ENCODE data around the gene XRCC4.

XRCC4 gene

DNA sequence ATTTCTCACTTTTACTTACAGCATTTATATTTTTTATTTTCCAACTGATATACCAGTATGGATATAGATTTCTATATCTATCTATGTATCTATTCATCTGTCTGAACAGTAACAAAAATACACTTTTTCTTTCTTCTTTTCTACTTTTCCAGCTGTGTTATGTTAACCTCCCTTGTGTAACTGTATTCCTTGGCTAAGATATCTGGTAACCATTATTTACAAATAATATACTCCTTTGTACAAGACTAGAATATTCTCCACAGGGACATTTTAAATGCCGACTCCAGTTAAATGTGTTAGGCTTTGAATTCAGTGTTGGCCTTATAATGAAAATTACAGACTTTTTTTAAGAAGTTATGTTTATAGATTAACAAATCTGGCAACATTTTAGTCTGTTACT, 168.7 kb downstream of the XRCC4 start:
- Histone ChIP-seq H3K4me1 (ENCODE audit: control insufficient read depth in 2 of 2, insufficient read depth in 1 of 2, low read depth in 1 of 2, low read length in 2 of 2) (peaks cover 0 to 2% of the 10 kb centered on the region in 2 donors), H3K18ac (ENCODE audit: low read length) (no peak overlapping the region), H4K91ac (ENCODE audit: low read depth, low read length, poor library complexity) (no peak overlapping the region), H3K4me3 (ENCODE audit: low read length in 2 of 2) (no peak overlapping the region), H3K4ac (ENCODE audit: low read length) (no peak overlapping the region), H4K8ac (ENCODE audit: low read depth, low read length) (no peak overlapping the region), H3K36me3 (replicated peaks in 1 of 2; ENCODE audit: control insufficient read depth in 2 of 2, insufficient read depth in 2 of 2, low read length in 2 of 2) (no peaks in the 10 kb centered on the region), H2BK120ac (ENCODE audit: low read depth, low read length) (no peak overlapping the region), H2AFZ (ENCODE audit: low read length) (no peak overlapping the region), H3K4me2 (ENCODE audit: insufficient read depth, low read length, poor library complexity, severe bottlenecking) (no peak overlapping the region), H2BK5ac (ENCODE audit: low read length) (no peak overlapping the region), H2BK15ac (ENCODE audit: low read length) (no peak overlapping the region), H3K23ac (ENCODE audit: low read depth, low read length, poor library complexity) (no peak overlapping the region), H3K27me3 (ENCODE audit: control insufficient read depth in 3 of 3, insufficient read depth in 3 of 3, low read depth in 1 of 3, low read length in 3 of 3) (no peaks in the 10 kb centered on the region), H2AK5ac (ENCODE audit: low read depth, low read length) (no peak overlapping the region), H3K9ac (ENCODE audit: low read depth, low read length, poor library complexity) (no peak overlapping the region), H3K79me1 (ENCODE audit: low read depth, low read length) (no peaks in the 10 kb centered on the region), H3K9me3 (replicated peaks in 1 of 2; ENCODE audit: control insufficient read depth in 2 of 2, insufficient read depth in 1 of 2, low read depth in 1 of 2, low read length in 2 of 2) (no peaks in the 10 kb centered on the region), H3K27ac (replicated peaks; ENCODE audit: low read length) (no peak overlapping the region), H3K14ac (ENCODE audit: low read length) (no peak overlapping the region), H2BK12ac (ENCODE audit: low read length) (no peak overlapping the region)
- no peak for DNase-seq (ENCODE audit: low spot score)
- WGBS, 2 donors (ENCODE audit: extremely low coverage in 2 of 2, insufficient read length in 2 of 2, insufficient replicate concordance in 1 of 2) = no CpG with 5 or more reads among the region's 1 CpG

DNA sequence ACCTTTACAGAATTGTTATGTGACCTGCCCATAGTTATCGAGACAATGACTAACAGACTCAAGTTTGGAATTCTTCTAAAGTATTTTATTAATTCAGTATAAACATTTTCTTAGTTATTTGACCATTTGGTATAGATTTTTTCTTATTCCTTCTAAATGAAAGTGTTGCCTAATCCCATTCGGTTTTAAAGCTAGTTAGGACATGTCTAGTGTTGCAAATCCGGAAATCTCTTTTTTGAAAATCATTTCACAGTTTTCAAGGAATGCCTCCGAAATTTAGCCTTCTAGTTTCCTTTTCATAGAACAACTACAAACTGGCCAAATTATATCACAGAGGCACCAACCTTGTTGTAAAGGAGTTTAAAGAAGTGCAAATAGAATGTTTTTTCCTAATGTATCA, 171.8 kb downstream of the XRCC4 start:
- H3K79me1 ChIP-seq (ENCODE audit: low read depth, low read length) = no peaks in the 10 kb centered on the region
- H3K4me2 ChIP-seq (ENCODE audit: insufficient read depth, low read length, poor library complexity, severe bottlenecking) = no peak overlapping the region
- H2AK5ac ChIP-seq (ENCODE audit: low read depth, low read length) = no peak overlapping the region
- H3K18ac ChIP-seq (ENCODE audit: low read length) = no peak overlapping the region
- no peak overlapping the region for H3K9ac ChIP-seq (ENCODE audit: low read depth, low read length, poor library complexity)
- H3K27me3 ChIP-seq (ENCODE audit: control insufficient read depth in 3 of 3, insufficient read depth in 3 of 3, low read depth in 1 of 3, low read length in 3 of 3) = no peaks in the 10 kb centered on the region
- H2BK120ac ChIP-seq (ENCODE audit: low read depth, low read length) = no peak overlapping the region
- no peak overlapping the region for H3K4me3 ChIP-seq (ENCODE audit: low read length in 2 of 2)
- no CpG with 5 or more reads among the region's 4 CpGs for WGBS, 2 donors (ENCODE audit: extremely low coverage in 2 of 2, insufficient read length in 2 of 2, insufficient replicate concordance in 1 of 2)
- H4K8ac ChIP-seq (ENCODE audit: low read depth, low read length) = no peak overlapping the region
- no peak overlapping the region for H3K14ac ChIP-seq (ENCODE audit: low read length)
- H2BK12ac ChIP-seq (ENCODE audit: low read length) = no peak overlapping the region
- no peak overlapping the region for H2BK5ac ChIP-seq (ENCODE audit: low read length)
- no peaks in the 10 kb centered on the region for H3K9me3 ChIP-seq (replicated peaks in 1 of 2; ENCODE audit: control insufficient read depth in 2 of 2, insufficient read depth in 1 of 2, low read depth in 1 of 2, low read length in 2 of 2)
- no peak overlapping the region for H4K91ac ChIP-seq (ENCODE audit: low read depth, low read length, poor library complexity)
- H3K36me3 ChIP-seq (replicated peaks in 1 of 2; ENCODE audit: control insufficient read depth in 2 of 2, insufficient read depth in 2 of 2, low read length in 2 of 2) = no peaks in the 10 kb centered on the region
- H2BK15ac ChIP-seq (ENCODE audit: low read length) = no peak overlapping the region
- H3K23ac ChIP-seq (ENCODE audit: low read depth, low read length, poor library complexity) = no peak overlapping the region
- no peak for DNase-seq (ENCODE audit: low spot score)
- no peak overlapping the region for H3K4ac ChIP-seq (ENCODE audit: low read length)
- no peak overlapping the region for H2AFZ ChIP-seq (ENCODE audit: low read length)
- H3K27ac ChIP-seq (replicated peaks; ENCODE audit: low read length) = no peak overlapping the region
- H3K4me1 ChIP-seq (ENCODE audit: control insufficient read depth in 2 of 2, insufficient read depth in 1 of 2, low read depth in 1 of 2, low read length in 2 of 2) = peaks cover 0 to 2% of the 10 kb centered on the region in 2 donors

DNA sequence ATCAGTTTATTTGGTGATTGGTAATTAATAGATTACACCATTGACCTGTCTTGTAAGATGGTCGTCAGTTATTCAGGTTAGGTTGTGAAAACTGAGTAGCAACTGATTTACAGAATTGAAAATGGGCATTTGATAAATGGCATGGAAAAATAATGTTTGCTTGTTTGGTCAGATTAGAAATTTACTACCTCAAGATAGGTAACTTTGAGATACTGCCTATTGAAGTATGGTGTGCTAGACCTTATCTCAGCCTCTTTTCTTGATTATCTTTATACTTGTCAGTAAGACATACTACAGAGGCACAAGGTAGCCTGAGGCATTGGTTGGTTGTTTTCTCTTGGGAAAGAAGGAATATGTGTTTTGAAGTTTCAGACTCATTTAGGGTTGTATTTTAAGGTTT, 174.5 kb downstream of the XRCC4 start:
- H3K18ac ChIP-seq (ENCODE audit: low read length) = no peak overlapping the region
- no peak overlapping the region for H4K8ac ChIP-seq (ENCODE audit: low read depth, low read length)
- no peaks in the 10 kb centered on the region for H3K4me1 ChIP-seq (ENCODE audit: control insufficient read depth in 2 of 2, insufficient read depth in 1 of 2, low read depth in 1 of 2, low read length in 2 of 2)
- no peak overlapping the region for H2AK5ac ChIP-seq (ENCODE audit: low read depth, low read length)
- H3K23ac ChIP-seq (ENCODE audit: low read depth, low read length, poor library complexity) = no peak overlapping the region
- no peak overlapping the region for H2BK120ac ChIP-seq (ENCODE audit: low read depth, low read length)
- no peaks in the 10 kb centered on the region for H3K79me1 ChIP-seq (ENCODE audit: low read depth, low read length)
- no peak overlapping the region for H3K4ac ChIP-seq (ENCODE audit: low read length)
- no peaks in the 10 kb centered on the region for H3K27me3 ChIP-seq (ENCODE audit: control insufficient read depth in 3 of 3, insufficient read depth in 3 of 3, low read depth in 1 of 3, low read length in 3 of 3)
- H2AFZ ChIP-seq (ENCODE audit: low read length) = no peak overlapping the region
- no peak overlapping the region for H2BK12ac ChIP-seq (ENCODE audit: low read length)
- no CpG with 5 or more reads among the region's 1 CpG for WGBS, 2 donors (ENCODE audit: extremely low coverage in 2 of 2, insufficient read length in 2 of 2, insufficient replicate concordance in 1 of 2)
- H3K27ac ChIP-seq (replicated peaks; ENCODE audit: low read length) = no peak overlapping the region
- no peaks in the 10 kb centered on the region for H3K9me3 ChIP-seq (replicated peaks in 1 of 2; ENCODE audit: control insufficient read depth in 2 of 2, insufficient read depth in 1 of 2, low read depth in 1 of 2, low read length in 2 of 2)
- no peaks in the 10 kb centered on the region for H3K36me3 ChIP-seq (replicated peaks in 1 of 2; ENCODE audit: control insufficient read depth in 2 of 2, insufficient read depth in 2 of 2, low read length in 2 of 2)
- no peak for DNase-seq (ENCODE audit: low spot score)
- no peak overlapping the region for H2BK15ac ChIP-seq (ENCODE audit: low read length)
- H3K9ac ChIP-seq (ENCODE audit: low read depth, low read length, poor library complexity) = no peak overlapping the region
- no peak overlapping the region for H3K4me2 ChIP-seq (ENCODE audit: insufficient read depth, low read length, poor library complexity, severe bottlenecking)
- no peak overlapping the region for H2BK5ac ChIP-seq (ENCODE audit: low read length)
- H3K4me3 ChIP-seq (ENCODE audit: low read length in 2 of 2) = no peak overlapping the region
- no peak overlapping the region for H4K91ac ChIP-seq (ENCODE audit: low read depth, low read length, poor library complexity)
- no peak overlapping the region for H3K14ac ChIP-seq (ENCODE audit: low read length)

DNA sequence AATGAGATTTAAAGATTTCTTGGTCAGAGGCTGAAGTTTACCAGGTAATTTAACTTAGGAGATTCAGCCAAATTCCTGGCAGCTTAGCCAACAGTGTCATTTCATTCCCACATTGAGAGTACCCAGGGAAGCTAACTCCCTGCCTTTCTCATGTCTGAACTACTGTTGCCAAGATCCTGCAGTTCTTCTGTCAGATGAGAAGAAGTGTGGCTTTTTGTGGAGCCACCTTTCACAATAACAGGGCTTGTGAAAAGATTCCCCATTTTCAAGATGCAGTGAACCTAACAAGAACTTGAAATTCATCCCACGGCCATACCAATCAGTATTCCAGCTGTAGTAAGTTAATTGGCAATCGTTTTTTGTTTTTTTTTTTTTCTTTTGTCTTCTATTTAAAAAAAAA, 176.4 kb downstream of the XRCC4 start:
- Histone ChIP-seq H2AFZ (ENCODE audit: low read length) (no peak overlapping the region), H3K4ac (ENCODE audit: low read length) (no peak overlapping the region), H2BK5ac (ENCODE audit: low read length) (no peak overlapping the region), H3K4me1 (ENCODE audit: control insufficient read depth in 2 of 2, insufficient read depth in 1 of 2, low read depth in 1 of 2, low read length in 2 of 2) (no peaks in the 10 kb centered on the region), H4K91ac (ENCODE audit: low read depth, low read length, poor library complexity) (no peak overlapping the region), H3K4me2 (ENCODE audit: insufficient read depth, low read length, poor library complexity, severe bottlenecking) (no peak overlapping the region), H3K9ac (ENCODE audit: low read depth, low read length, poor library complexity) (no peak overlapping the region), H2BK15ac (ENCODE audit: low read length) (no peak overlapping the region), H2BK12ac (ENCODE audit: low read length) (no peak overlapping the region), H3K9me3 (replicated peaks in 1 of 2; ENCODE audit: control insufficient read depth in 2 of 2, insufficient read depth in 1 of 2, low read depth in 1 of 2, low read length in 2 of 2) (no peaks in the 10 kb centered on the region), H2BK120ac (ENCODE audit: low read depth, low read length) (no peak overlapping the region), H3K4me3 (ENCODE audit: low read length in 2 of 2) (no peak overlapping the region), H3K27me3 (ENCODE audit: control insufficient read depth in 3 of 3, insufficient read depth in 3 of 3, low read depth in 1 of 3, low read length in 3 of 3) (no peaks in the 10 kb centered on the region), H3K14ac (ENCODE audit: low read length) (no peak overlapping the region), H3K18ac (ENCODE audit: low read length) (no peak overlapping the region), H3K27ac (replicated peaks; ENCODE audit: low read length) (no peak overlapping the region), H3K79me1 (ENCODE audit: low read depth, low read length) (no peaks in the 10 kb centered on the region), H4K8ac (ENCODE audit: low read depth, low read length) (no peak overlapping the region), H2AK5ac (ENCODE audit: low read depth, low read length) (no peak overlapping the region), H3K23ac (ENCODE audit: low read depth, low read length, poor library complexity) (no peak overlapping the region), H3K36me3 (replicated peaks in 1 of 2; ENCODE audit: control insufficient read depth in 2 of 2, insufficient read depth in 2 of 2, low read length in 2 of 2) (no peaks in the 10 kb centered on the region)
- WGBS, 2 donors (ENCODE audit: extremely low coverage in 2 of 2, insufficient read length in 2 of 2, insufficient replicate concordance in 1 of 2) = no CpG with 5 or more reads among the region's 2 CpGs
- no peak for DNase-seq (ENCODE audit: low spot score)
